GM23248 (cell line): ENCODE measurements around the gene WDR76.

Experiments used
- EZH2 ChIP-seq: fragments of 200-600 bp; sonication (generic); IDR thresholded peaks from 2 replicates; pipeline ENCODE4 v1.6.1; 2018; ENCODE audit warnings: antibody characterized with exemption, mild to moderate bottlenecking; ENCODE audit not compliant: insufficient read depth, poor library complexity, severe bottlenecking
- EZH2phosphoT487 ChIP-seq: fragments of 200-600 bp; sonication (generic); IDR thresholded peaks from 2 replicates; pipeline ENCODE4 v1.6.1; 2018; ENCODE audit warnings: antibody characterized with exemption, moderate library complexity, mild to moderate bottlenecking, low read depth; ENCODE audit not compliant: insufficient read depth

GRCh38 chr15:43895586-43895985 is 68.8 kb downstream of the WDR76 start:
- TF ChIP-seq EZH2 (no peak), EZH2phosphoT487 (no peak)
